Dendritic cell treated with granulocyte-macrophage colony-stimulating factor and Interleukin-4, amounts not matched to agents 40 ng/mL and 50 ng/mL, for 4 days (primary cell): ENCODE data around the gene GSG1L.

Experiments used
- H3K27ac Mint-ChIP-seq: one replicate; pipeline ENCODE4 v1.8.0; 2022; ENCODE audit warnings: mild to moderate bottlenecking, mixed read lengths
- H3K27me3 Mint-ChIP-seq: one replicate; pipeline ENCODE4 v1.8.0; 2022; ENCODE audit warnings: mild to moderate bottlenecking, mixed read lengths
- H3K36me3 Mint-ChIP-seq: one replicate; pipeline ENCODE4 v1.8.0; 2022; ENCODE audit warnings: low read depth, mixed read lengths
- H3K4me1 Mint-ChIP-seq: one replicate; pipeline ENCODE4 v1.8.0; 2022; ENCODE audit warnings: low read depth, mixed read lengths
- H3K4me3 Mint-ChIP-seq: one replicate; pipeline ENCODE4 v1.8.0; 2022; ENCODE audit warnings: mild to moderate bottlenecking, moderate library complexity, mixed read lengths
- H3K9me3 Mint-ChIP-seq: one replicate; pipeline ENCODE4 v1.8.0; 2022; ENCODE audit warnings: mixed read lengths
- intact Hi-C: fragments of 100-400 bp; cut with micrococcal nuclease; formaldehyde crosslinking; loops from one replicate; pipeline ENCODE4 v1.15.0; 2022

GSG1L gene

GRCh38 chr16:27932542-27933135 lies 130.9 kb downstream of the GSG1L start:
- no peaks in the 10 kb centered on the region for H3K9me3 Mint-ChIP-seq
- H3K4me3 Mint-ChIP-seq, result no peak overlapping the region
- H3K36me3 Mint-ChIP-seq, result no peaks in the 10 kb centered on the region
- no peak overlapping the region for H3K27ac Mint-ChIP-seq
- no peaks in the 10 kb centered on the region for H3K4me1 Mint-ChIP-seq
- H3K27me3 Mint-ChIP-seq, result peaks cover 5% of the 10 kb centered on the region
- intact Hi-C loops, result no loop called here

GRCh38 chr16:27929818-27930217 lies 133.7 kb downstream of the GSG1L start:
- Mint-ChIP-seq H3K27ac (no peak overlapping the region), H3K27me3 (peaks cover 2% of the 10 kb centered on the region), H3K36me3 (no peaks in the 10 kb centered on the region), H3K9me3 (no peaks in the 10 kb centered on the region), H3K4me1 (no peaks in the 10 kb centered on the region), H3K4me3 (no peak overlapping the region)
- intact Hi-C loops, result no loop called here

GRCh38 chr16:27928542-27928941 lies 135.0 kb downstream of the GSG1L start:
- intact Hi-C loops, result no loop called here
- no peaks in the 10 kb centered on the region for H3K4me1 Mint-ChIP-seq
- H3K27me3 Mint-ChIP-seq, result peaks cover 2% of the 10 kb centered on the region
- no peaks in the 10 kb centered on the region for H3K9me3 Mint-ChIP-seq
- no peak overlapping the region for H3K27ac Mint-ChIP-seq
- H3K36me3 Mint-ChIP-seq, result no peaks in the 10 kb centered on the region
- no peak overlapping the region for H3K4me3 Mint-ChIP-seq

- Mint-ChIP-seq H3K4me3 (no peak overlapping the region), H3K4me1 (no peaks in the 10 kb centered on the region), H3K27me3 (peaks cover 4% of the 10 kb centered on the region), H3K27ac (no peak overlapping the region), H3K9me3 (no peaks in the 10 kb centered on the region), H3K36me3 (no peaks in the 10 kb centered on the region)
- intact Hi-C loops, result no loop called here
Observed at GRCh38 chr16:27927266-27927901, 136.1 kb downstream of the GSG1L start.

GRCh38 chr16:27925612-27926011 lies 137.9 kb downstream of the GSG1L start:
- Mint-ChIP-seq H3K4me1 (no peaks in the 10 kb centered on the region), H3K27me3 (peaks cover 13% of the 10 kb centered on the region), H3K4me3 (no peak overlapping the region), H3K27ac (no peak overlapping the region), H3K36me3 (no peaks in the 10 kb centered on the region), H3K9me3 (no peaks in the 10 kb centered on the region)
- intact Hi-C loops, result no loop called here

- no peak overlapping the region for H3K4me3 Mint-ChIP-seq
- no peaks in the 10 kb centered on the region for H3K36me3 Mint-ChIP-seq
- no peaks in the 10 kb centered on the region for H3K4me1 Mint-ChIP-seq
- H3K9me3 Mint-ChIP-seq, result no peaks in the 10 kb centered on the region
- no peak overlapping the region for H3K27ac Mint-ChIP-seq
- H3K27me3 Mint-ChIP-seq, result peaks cover 16% of the 10 kb centered on the region
- intact Hi-C loops, result no loop called here
Observed at GRCh38 chr16:27924411-27925118, 138.9 kb downstream of the GSG1L start.

GRCh38 chr16:27923751-27924150 lies 139.8 kb downstream of the GSG1L start:
- no peak overlapping the region for H3K4me3 Mint-ChIP-seq
- no peaks in the 10 kb centered on the region for H3K4me1 Mint-ChIP-seq
- H3K9me3 Mint-ChIP-seq, result no peaks in the 10 kb centered on the region
- peaks cover 18% of the 10 kb centered on the region for H3K27me3 Mint-ChIP-seq
- no peak overlapping the region for H3K27ac Mint-ChIP-seq
- H3K36me3 Mint-ChIP-seq, result no peaks in the 10 kb centered on the region
- intact Hi-C loops, result no loop called here

GRCh38 chr16:27922433-27922832 lies 141.1 kb downstream of the GSG1L start:
- Mint-ChIP-seq H3K4me1 (no peaks in the 10 kb centered on the region), H3K36me3 (no peaks in the 10 kb centered on the region), H3K27ac (no peak overlapping the region), H3K9me3 (no peaks in the 10 kb centered on the region), H3K27me3 (peaks cover 18% of the 10 kb centered on the region), H3K4me3 (no peak overlapping the region)
- intact Hi-C loops, result no loop called here

- H3K27ac Mint-ChIP-seq, result no peak overlapping the region
- H3K4me1 Mint-ChIP-seq, result no peaks in the 10 kb centered on the region
- peaks cover 20% of the 10 kb centered on the region for H3K27me3 Mint-ChIP-seq
- H3K9me3 Mint-ChIP-seq, result no peaks in the 10 kb centered on the region
- H3K36me3 Mint-ChIP-seq, result no peaks in the 10 kb centered on the region
- H3K4me3 Mint-ChIP-seq, result no peak overlapping the region
- intact Hi-C loops, result no loop called here
Observed at GRCh38 chr16:27921134-27921533, 142.4 kb downstream of the GSG1L start.

- Mint-ChIP-seq H3K27me3 (peaks cover 20% of the 10 kb centered on the region), H3K4me1 (no peaks in the 10 kb centered on the region), H3K27ac (no peak overlapping the region), H3K9me3 (no peaks in the 10 kb centered on the region), H3K36me3 (no peaks in the 10 kb centered on the region), H3K4me3 (no peak overlapping the region)
- intact Hi-C loops, result no loop called here
Observed at GRCh38 chr16:27920391-27920891, 143.1 kb downstream of the GSG1L start.

- Mint-ChIP-seq H3K9me3 (no peaks in the 10 kb centered on the region), H3K36me3 (no peaks in the 10 kb centered on the region), H3K27ac (no peak overlapping the region)
Observed at GRCh38 chr16:27918755-27919154, 144.8 kb downstream of the GSG1L start.

GRCh38 chr16:27917949-27918348 lies 145.6 kb downstream of the GSG1L start:
- intact Hi-C loops, result no loop called here
- H3K4me1 Mint-ChIP-seq, result no peaks in the 10 kb centered on the region
- H3K4me3 Mint-ChIP-seq, result no peak overlapping the region
- no peaks in the 10 kb centered on the region for H3K36me3 Mint-ChIP-seq
- H3K27me3 Mint-ChIP-seq, result peaks cover 20% of the 10 kb centered on the region
- no peaks in the 10 kb centered on the region for H3K9me3 Mint-ChIP-seq
- H3K27ac Mint-ChIP-seq, result no peak overlapping the region

More at GRCh38 chr16:27918755-27919154, 144.8 kb downstream of the GSG1L start:
- peaks cover 20% of the 10 kb centered on the region for H3K27me3 Mint-ChIP-seq
- intact Hi-C loops, result no loop called here
- H3K4me1 Mint-ChIP-seq, result no peaks in the 10 kb centered on the region
- H3K4me3 Mint-ChIP-seq, result no peak overlapping the region

- Mint-ChIP-seq H3K27ac (no peak overlapping the region), H3K36me3 (no peaks in the 10 kb centered on the region), H3K9me3 (no peaks in the 10 kb centered on the region), H3K4me1 (no peaks in the 10 kb centered on the region), H3K4me3 (no peak overlapping the region), H3K27me3 (peaks cover 2% of the 10 kb centered on the region)
- intact Hi-C loops, result no loop called here
Observed at GRCh38 chr16:27911486-27911885, 152.0 kb downstream of the GSG1L start.

- no peaks in the 10 kb centered on the region for H3K36me3 Mint-ChIP-seq
- no peak overlapping the region for H3K4me3 Mint-ChIP-seq
- no peaks in the 10 kb centered on the region for H3K9me3 Mint-ChIP-seq
- no peaks in the 10 kb centered on the region for H3K4me1 Mint-ChIP-seq
- H3K27me3 Mint-ChIP-seq, result peaks cover 5% of the 10 kb centered on the region
- no peak overlapping the region for H3K27ac Mint-ChIP-seq
- intact Hi-C loops, result no loop called here
Observed at GRCh38 chr16:27907457-27907972, 156.0 kb downstream of the GSG1L start.
